ENCODE measurements around the gene ENTR1. TPM values are rescaled to one million over a fixed set of nuclear protein-coding genes. Genes with fewer than 3 reads are reported as not detected.

Gene ENTR1
- total RNA-seq, 6 experiments from 2014 or later = 40.8 to 55.1 (median 43.7) TPM

- Mint-ChIP-seq H3K4me1 (ENCODE audit: low read depth) (no peaks in the 10 kb centered on the region), H3K27me3 (ENCODE audit: insufficient read depth) (no peaks in the 10 kb centered on the region; the same call in none of the 2 replicates), H3K27ac (no peak overlapping the region), H3K9me3 (no peaks in the 10 kb centered on the region), H3K4me3 (no peak overlapping the region), H3K36me3 (ENCODE audit: low read depth) (peaks cover 17% of the 10 kb centered on the region)
- no peak for TF ChIP-seq CTCF (IDR thresholded peaks at IDR 0.05)
- no peak for DNase-seq
Measured at GRCh38 chr9:136385015-136385414, 25.4 kb downstream of the ENTR1 start.

- no peak overlapping the region for H3K27ac Mint-ChIP-seq
- H3K4me3 Mint-ChIP-seq = no peak overlapping the region
- no peaks in the 10 kb centered on the region for H3K9me3 Mint-ChIP-seq
- DNase-seq = no peak
- no peak for TF ChIP-seq CTCF (IDR thresholded peaks at IDR 0.05)
- peaks cover 13% of the 10 kb centered on the region for H3K36me3 Mint-ChIP-seq (ENCODE audit: low read depth)
- no peaks in the 10 kb centered on the region; the same call in none of the 2 replicates for H3K27me3 Mint-ChIP-seq (ENCODE audit: insufficient read depth)
- no peaks in the 10 kb centered on the region for H3K4me1 Mint-ChIP-seq (ENCODE audit: low read depth)
Measured at GRCh38 chr9:136383436-136383835, 27.0 kb downstream of the ENTR1 start.

GRCh38 chr9:136381966-136382513 is 28.4 kb downstream of the ENTR1 start:
- Mint-ChIP-seq H3K4me1 (ENCODE audit: low read depth) (no peaks in the 10 kb centered on the region), H3K27ac (no peak overlapping the region), H3K9me3 (no peaks in the 10 kb centered on the region), H3K27me3 (ENCODE audit: insufficient read depth) (no peaks in the 10 kb centered on the region; the same call in 1 of the 2 replicates), H3K4me3 (no peak overlapping the region), H3K36me3 (ENCODE audit: low read depth) (peaks cover 7% of the 10 kb centered on the region)
- TF ChIP-seq CTCF (IDR thresholded peaks at IDR 0.05) = no peak
- no peak for DNase-seq

- Mint-ChIP-seq H3K4me1 (ENCODE audit: low read depth) (no peaks in the 10 kb centered on the region), H3K27ac (no peak overlapping the region)
Measured at GRCh38 chr9:136381311-136381710, 29.1 kb downstream of the ENTR1 start.

GRCh38 chr9:136380381-136380780 is 30.0 kb downstream of the ENTR1 start:
- no peaks in the 10 kb centered on the region for H3K9me3 Mint-ChIP-seq
- no peak for TF ChIP-seq CTCF (IDR thresholded peaks at IDR 0.05)
- H3K36me3 Mint-ChIP-seq (ENCODE audit: low read depth) = no peaks in the 10 kb centered on the region
- H3K4me1 Mint-ChIP-seq (ENCODE audit: low read depth) = no peaks in the 10 kb centered on the region
- no peak overlapping the region for H3K4me3 Mint-ChIP-seq
- no peak overlapping the region for H3K27ac Mint-ChIP-seq
- no peak for DNase-seq
- no peaks in the 10 kb centered on the region; the same call in 1 of the 2 replicates for H3K27me3 Mint-ChIP-seq (ENCODE audit: insufficient read depth)

More at GRCh38 chr9:136381311-136381710, 29.1 kb downstream of the ENTR1 start:
- H3K4me3 Mint-ChIP-seq = no peak overlapping the region
- H3K27me3 Mint-ChIP-seq (ENCODE audit: insufficient read depth) = no peaks in the 10 kb centered on the region; the same call in 1 of the 2 replicates
- no peak for DNase-seq
- H3K36me3 Mint-ChIP-seq (ENCODE audit: low read depth) = peaks cover 7% of the 10 kb centered on the region
- H3K9me3 Mint-ChIP-seq = no peaks in the 10 kb centered on the region
- TF ChIP-seq CTCF (IDR thresholded peaks at IDR 0.05) = no peak

All from HFFc6 (cell line).